Subcutaneous adipose tissue (tissue), 4 donors: Measurements from ENCODE around the gene PPFIA1. TPM values are rescaled to one million over a fixed set of nuclear protein-coding genes. Genes with fewer than 3 reads are reported as not detected.

ENCODE experiments used
- total RNA-seq, 4 donors: library from RNA; depleted of rRNA; stranded (reverse); fragments of >200 nt; gene quantifications; one replicate each; pipeline ENCODE4 v1.1.0, GENCODE V29; 2016
- TF ChIP-seq, protein P1 (sequence below): fragments of 450-650 bp; IDR thresholded peaks from one replicate; pipeline ENCODE4 v1.5.1; 2016; ENCODE audit warnings: low read depth, mild to moderate bottlenecking, control low read depth, antibody characterized with exemption, moderate library complexity

Gene PPFIA1
- total RNA-seq, 4 donors from 2014 or later, result 55.3 to 137 (median 83.5) TPM

DNA sequence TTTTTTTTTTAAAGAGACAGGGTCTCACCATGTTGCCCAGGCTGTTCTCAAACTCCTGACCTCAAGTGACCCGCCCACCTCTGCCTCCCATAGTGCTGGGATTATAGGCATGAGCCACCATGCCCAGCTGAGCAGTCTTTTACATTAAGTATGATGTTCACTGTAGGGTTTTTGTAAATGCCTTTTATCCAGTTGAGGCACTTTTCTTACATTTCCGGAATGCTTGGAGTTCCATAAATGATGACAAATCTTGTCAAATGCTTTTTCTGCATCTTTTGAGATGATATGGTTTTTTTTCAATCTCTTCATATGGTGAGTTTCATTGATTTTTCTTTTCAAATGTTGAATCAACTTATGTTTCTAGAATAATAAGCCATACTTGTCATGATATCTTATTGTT is 98.5 kb downstream of the PPFIA1 start:
- TF ChIP-seq, protein P1, sequence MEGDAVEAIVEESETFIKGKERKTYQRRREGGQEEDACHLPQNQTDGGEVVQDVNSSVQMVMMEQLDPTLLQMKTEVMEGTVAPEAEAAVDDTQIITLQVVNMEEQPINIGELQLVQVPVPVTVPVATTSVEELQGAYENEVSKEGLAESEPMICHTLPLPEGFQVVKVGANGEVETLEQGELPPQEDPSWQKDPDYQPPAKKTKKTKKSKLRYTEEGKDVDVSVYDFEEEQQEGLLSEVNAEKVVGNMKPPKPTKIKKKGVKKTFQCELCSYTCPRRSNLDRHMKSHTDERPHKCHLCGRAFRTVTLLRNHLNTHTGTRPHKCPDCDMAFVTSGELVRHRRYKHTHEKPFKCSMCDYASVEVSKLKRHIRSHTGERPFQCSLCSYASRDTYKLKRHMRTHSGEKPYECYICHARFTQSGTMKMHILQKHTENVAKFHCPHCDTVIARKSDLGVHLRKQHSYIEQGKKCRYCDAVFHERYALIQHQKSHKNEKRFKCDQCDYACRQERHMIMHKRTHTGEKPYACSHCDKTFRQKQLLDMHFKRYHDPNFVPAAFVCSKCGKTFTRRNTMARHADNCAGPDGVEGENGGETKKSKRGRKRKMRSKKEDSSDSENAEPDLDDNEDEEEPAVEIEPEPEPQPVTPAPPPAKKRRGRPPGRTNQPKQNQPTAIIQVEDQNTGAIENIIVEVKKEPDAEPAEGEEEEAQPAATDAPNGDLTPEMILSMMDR, result no peak

DNA sequence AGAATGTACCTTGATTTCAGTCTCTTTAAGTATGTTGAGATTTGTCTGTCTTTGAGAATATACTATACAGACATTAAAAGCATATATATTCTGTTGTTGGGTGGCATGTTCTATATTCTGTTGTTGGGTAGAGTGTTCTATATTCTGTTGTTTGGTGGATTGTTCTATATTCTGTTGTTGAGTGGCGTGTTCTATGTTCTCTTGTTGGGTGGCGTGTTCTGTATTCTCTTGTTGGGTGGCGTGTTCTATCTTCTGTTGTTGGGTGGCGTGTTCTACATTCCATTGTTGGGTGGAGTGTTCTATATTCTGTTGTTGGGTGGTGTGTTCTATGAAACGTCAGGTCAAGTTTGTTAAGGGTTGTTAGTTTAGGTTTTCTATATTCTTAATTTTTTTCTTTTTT is 100.8 kb downstream of the PPFIA1 start:
- TF ChIP-seq, protein P1, result no peak

DNA sequence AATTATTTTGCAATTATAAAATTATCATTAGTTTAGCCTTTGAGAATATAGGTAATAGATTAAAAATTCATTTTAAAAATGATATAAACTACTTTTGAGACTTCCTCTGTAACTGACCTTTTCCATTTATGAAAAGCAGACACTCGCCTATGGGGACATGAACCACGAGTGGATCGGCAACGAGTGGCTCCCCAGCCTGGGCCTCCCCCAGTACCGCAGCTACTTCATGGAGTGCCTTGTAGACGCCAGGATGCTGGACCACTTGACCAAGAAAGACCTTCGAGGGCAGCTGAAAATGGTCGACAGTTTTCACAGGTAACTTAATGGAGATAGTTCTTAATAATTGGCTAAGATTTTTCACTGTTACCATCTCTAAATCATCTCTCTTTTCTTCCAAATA is 101.6 kb downstream of the PPFIA1 start:
- TF ChIP-seq, protein P1, result no peak

DNA sequence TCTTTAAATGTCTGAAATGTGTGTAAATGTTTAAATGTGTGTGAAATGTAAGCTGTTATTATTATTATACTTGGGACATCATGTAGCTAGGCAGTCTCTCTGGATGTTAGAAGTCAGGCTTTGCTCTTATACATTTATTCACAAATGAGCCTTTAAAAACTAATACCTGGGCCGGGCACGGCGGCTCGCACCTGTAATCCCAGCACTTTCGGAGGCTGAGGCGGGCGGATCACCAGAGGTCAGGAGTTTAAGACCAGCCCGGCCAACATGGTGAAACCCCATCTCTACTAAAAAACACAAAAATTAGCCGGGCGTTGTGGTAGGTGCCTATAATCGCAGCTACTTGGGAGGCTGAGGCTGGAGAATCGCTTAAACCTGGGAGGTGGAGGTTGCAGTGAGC is 106.1 kb downstream of the PPFIA1 start:
- TF ChIP-seq, protein P1, result no peak

DNA sequence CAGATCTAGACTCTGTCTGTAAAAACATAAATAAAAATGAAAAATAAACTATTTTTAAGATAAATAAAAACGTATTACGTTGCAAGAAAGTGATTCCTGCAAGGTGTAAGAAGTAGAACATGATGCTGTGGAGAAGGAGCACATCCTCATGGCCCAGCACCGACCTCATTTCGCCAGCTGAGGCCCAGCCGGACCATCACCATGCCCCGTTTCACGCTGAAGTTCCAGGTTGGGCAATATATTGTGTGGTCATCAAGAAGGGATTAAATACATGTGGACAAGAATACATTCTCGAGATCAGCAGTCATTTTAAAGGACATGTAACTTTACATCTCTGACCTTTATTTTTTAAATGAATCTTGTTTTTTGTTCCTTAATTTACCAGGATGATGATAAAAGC is 107.2 kb downstream of the PPFIA1 start:
- TF ChIP-seq, protein P1, result no peak

DNA sequence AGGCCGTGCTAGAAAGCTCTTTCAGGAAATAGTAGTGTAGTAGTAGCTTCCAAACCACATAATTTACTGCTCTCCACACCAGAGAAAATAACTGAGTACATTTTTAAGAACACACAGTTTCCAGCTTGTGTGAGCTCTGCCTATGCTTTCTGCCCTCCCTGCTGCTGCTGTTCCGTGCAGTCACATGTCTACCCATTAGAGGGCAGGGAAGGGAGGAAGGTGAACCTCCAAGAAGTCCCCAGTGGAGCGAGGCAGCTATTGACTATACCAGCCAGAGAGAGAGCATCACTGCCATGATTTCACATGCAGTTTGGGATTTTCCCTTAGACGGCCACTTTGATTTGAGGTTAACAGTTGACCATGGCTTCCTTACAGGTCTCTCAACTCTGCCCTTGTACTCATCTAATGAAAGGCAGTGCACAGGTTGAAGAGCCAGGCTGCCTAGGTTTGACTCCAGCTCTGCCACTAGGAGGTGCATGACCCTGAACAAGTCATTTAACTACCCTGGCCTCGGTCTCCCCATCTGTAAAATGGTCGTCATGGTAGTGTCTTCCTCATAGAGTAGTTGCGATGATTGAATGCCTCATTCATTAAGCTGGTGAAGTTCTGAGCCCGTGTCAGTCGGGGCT is 108.1 kb downstream of the PPFIA1 start:
- TF ChIP-seq, protein P1, result no peak

DNA sequence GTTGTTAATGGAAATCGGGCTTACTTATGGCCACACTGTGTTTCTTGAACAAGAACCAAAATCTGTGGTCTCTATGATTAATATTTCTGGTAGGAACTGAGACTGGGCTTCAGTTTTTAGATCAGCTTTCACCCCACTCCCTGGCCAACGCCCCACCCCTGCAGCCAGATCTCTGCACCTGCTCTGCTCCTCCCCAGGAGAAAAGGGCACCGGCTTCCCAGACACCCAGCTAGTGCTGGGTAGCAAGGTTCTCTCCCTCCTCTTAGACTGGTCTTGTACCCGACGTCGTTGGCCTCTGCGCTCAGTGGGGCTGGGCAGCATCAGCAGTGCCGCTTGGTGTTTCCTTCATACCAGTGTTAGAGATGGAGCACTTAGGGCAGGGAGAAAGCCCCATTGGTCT is 110.9 kb downstream of the PPFIA1 start:
- TF ChIP-seq, protein P1, result no peak
